Aorta (tissue), 5 donors: ENCODE data around the gene AUTS2. TPM values are rescaled to one million over a fixed set of nuclear protein-coding genes. Genes with fewer than 3 reads are reported as not detected.

Experiments
- ATAC-seq: fragments of 200-7000 bp; cut with Tn5 transposase; one replicate; pipeline ENCODE4 v1.9.1; 2022; ENCODE audit warnings: moderate library complexity; ENCODE audit not compliant: low FRiP score
- DNase-seq, 2 donors: peaks; one replicate each; pipeline ENCODE4 v3.0.0-alpha.2; 2020
- H3K27ac ChIP-seq, 2 donors: one replicate each; pipeline ENCODE4 v1.5.1; 2013; ENCODE audit warnings: low read length in 2 of 2, mild to moderate bottlenecking in 2 of 2, moderate library complexity in 2 of 2, control low read depth in 1 of 2, inconsistent platforms in 1 of 2, low read depth in 1 of 2
- H3K27me3 ChIP-seq, 2 donors: one replicate each; pipeline ENCODE4 v1.6.1; 2013; ENCODE audit warnings: control low read depth in 1 of 2, low read length in 1 of 2, mild to moderate bottlenecking in 1 of 2, moderate library complexity in 1 of 2; ENCODE audit not compliant: insufficient read depth in 2 of 2, control insufficient read depth in 1 of 2
- H3K36me3 ChIP-seq, 2 donors: one replicate each; pipeline ENCODE4 v1.6.1; 2013; ENCODE audit warnings: control low read depth in 1 of 2, low read length in 1 of 2, mild to moderate bottlenecking in 1 of 2; ENCODE audit not compliant: insufficient read depth in 2 of 2, control insufficient read depth in 1 of 2
- H3K4me1 ChIP-seq, 2 donors: one replicate each; pipeline ENCODE4 v1.6.1; 2013; ENCODE audit warnings: low read length in 2 of 2, control low read depth in 1 of 2, mild to moderate bottlenecking in 1 of 2, moderate library complexity in 1 of 2; ENCODE audit not compliant: insufficient read depth in 2 of 2, control insufficient read depth in 1 of 2
- H3K4me3 ChIP-seq, 2 donors: one replicate each; pipeline ENCODE4 v1.5.1; 2013; ENCODE audit warnings: low read length in 2 of 2, control low read depth in 1 of 2, mild to moderate bottlenecking in 1 of 2
- H3K9me3 ChIP-seq: one replicate; pipeline ENCODE4 v1.6.1; 2013; ENCODE audit warnings: mild to moderate bottlenecking, low read length; ENCODE audit not compliant: control insufficient read depth
- WGBS, 2 donors: extraction: QIAGEN DNeasy Blood & Tissue Kit; methylation state at CpG; one replicate each; pipeline ENCODE4 v1.1.7; 2013; 5-methylcytosine and 5-hydroxymethylcytosine counted together
- intact Hi-C, 2 donors: fragments of 100-400 bp; cut with DNase I; formaldehyde crosslinking; loops; one replicate each; pipeline versions ENCODE4 v1.14.2 to v1.15.0; 2022
- polyA plus RNA-seq, 2 donors: library from polyadenylated mRNA; stranded (reverse); fragments of 200-250 nt; gene quantifications; one replicate each; pipeline ENCODE4 v1.2.3, GENCODE V29; 2013
- total RNA-seq, 2 donors: library from RNA; stranded (reverse); fragmentation: NEBNext Ultra II Directional; extraction: Animal tissue kit (Norgen Biotek cat#: 25700); gene quantifications; one replicate each; pipeline ENCODE4 v1.2.1, GENCODE V29; 2021
- donor health status: healthy with polysubstance abuse.
- donor health status: Bipolar disorder and iron deficiency.
- donor health status: DM: no; HTN: no; CAD: no.
- donor health status: DM: no; HTN: no; CAD: no.
- donor health status: DM: yes; HTN: yes; CAD: no.

AUTS2 gene
- total and polyA plus RNA-seq, 4 donors = 3.9 to 102 (median 57.0) TPM

DNA sequence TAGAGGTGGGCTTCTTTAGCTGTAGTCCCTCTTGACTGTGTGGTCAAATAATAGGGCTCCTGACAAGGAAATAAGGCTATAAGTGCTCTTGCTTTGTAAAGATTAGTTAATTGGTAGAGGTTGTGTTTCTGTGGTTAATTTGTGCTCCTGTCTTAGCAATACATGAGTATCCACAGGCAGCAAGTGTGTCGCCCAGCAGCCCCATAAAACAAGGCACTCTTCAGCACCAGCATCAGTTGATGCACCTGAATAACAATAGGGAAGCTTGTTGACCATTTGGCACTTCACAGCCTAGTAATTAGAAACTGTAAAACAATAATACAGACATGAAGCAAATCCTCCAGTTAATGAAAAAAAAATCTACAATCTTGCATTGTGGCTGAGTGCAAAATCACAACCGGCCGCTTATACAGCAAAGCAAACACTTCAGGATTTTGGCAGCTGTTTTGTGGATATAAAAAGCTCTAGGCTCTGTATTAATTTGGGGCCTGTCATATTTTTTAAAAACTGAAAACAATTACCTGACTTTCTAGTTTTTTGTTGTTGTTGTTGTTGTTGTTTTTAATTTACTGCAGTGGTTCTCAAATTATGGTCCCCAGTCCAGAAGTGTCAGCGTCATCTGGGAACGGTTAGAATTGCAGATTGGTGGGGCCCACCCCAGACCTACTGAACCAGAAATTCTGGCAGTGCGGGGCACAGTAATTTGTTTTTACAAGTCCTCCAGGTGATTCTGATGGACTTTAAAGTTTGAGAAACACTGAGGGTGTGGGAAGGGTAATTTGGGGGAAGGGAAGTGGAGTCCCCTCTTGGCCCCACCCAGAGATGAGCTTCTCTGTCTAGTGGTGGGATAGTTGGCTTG, 56.8 kb downstream of the AUTS2 start:
- intact Hi-C loops = no loop called here
- H3K9me3 ChIP-seq = peaks cover 2% of the 10 kb centered on the region
- DNase-seq (no peak), ATAC-seq (no peak)
- no peaks in the 10 kb centered on the region for H3K4me1 ChIP-seq
- no peak overlapping the region for H3K4me3 ChIP-seq
- 60 to 68% methylated on average over 6 of the region's 6 CpGs for WGBS, 2 donors
- peaks cover 0 to under 1% of the 10 kb centered on the region in 2 donors for H3K27me3 ChIP-seq
- no peaks in the 10 kb centered on the region for H3K36me3 ChIP-seq
- H3K27ac ChIP-seq = no peak overlapping the region

DNA sequence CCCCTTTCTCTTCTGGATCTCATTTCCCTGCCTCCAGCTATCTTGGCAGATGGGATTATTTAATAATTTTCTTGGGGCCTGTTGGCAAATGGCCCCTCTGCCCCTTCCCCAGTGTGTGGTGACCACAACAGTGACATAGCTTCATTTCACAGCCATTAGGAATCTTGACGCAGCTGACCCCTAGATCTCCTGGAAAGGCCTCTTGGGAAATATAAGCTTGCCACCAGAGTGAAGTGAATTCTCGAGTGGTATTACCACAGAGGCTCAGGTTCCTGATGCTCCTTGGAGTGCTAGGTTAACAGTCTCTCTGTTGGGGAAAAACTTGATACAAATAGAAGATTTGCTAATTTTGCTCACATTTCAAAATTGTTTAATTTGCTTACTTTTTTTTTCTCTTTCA, 57.8 kb downstream of the AUTS2 start:
- intact Hi-C loops = no loop called here
- no peak for DNase-seq
- Histone ChIP-seq H3K9me3 (peaks cover 2% of the 10 kb centered on the region), H3K4me3 (no peak overlapping the region), H3K27me3 (peaks cover 0 to 1% of the 10 kb centered on the region in 2 donors), H3K36me3 (no peaks in the 10 kb centered on the region), H3K27ac (no peak overlapping the region), H3K4me1 (no peaks in the 10 kb centered on the region)
- no peak for ATAC-seq
- WGBS, 2 donors = 91 to 98% methylated on average over 2 of the region's 2 CpGs

DNA sequence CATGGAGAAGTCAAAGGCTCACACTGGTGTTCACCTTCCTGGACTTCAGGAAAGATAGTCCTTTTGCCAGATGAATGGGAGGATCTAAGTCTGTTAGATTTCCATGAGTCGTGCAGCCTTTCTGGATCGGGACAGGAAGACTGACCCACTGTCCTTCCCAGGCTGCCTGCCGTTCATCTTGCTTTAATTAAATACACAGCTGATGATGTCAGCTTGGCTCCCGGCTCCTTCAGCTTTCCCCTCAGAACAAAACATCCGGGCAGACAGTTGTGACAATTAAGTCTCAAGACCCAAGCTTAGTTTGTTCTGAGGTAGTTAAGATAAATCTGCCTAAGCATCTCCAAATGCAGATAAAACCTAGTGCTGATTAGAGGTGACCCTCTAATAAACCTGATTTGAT, 58.6 kb downstream of the AUTS2 start:
- Histone ChIP-seq H3K36me3 (no peaks in the 10 kb centered on the region), H3K27me3 (peaks cover 0 to 1% of the 10 kb centered on the region in 2 donors), H3K9me3 (peaks cover 2% of the 10 kb centered on the region), H3K4me1 (no peaks in the 10 kb centered on the region), H3K4me3 (no peak overlapping the region), H3K27ac (no peak overlapping the region)
- intact Hi-C loops = no loop called here
- no peak for DNase-seq
- ATAC-seq = no peak
- WGBS, 2 donors = 74 to 75% methylated on average over 5 of the region's 5 CpGs

DNA sequence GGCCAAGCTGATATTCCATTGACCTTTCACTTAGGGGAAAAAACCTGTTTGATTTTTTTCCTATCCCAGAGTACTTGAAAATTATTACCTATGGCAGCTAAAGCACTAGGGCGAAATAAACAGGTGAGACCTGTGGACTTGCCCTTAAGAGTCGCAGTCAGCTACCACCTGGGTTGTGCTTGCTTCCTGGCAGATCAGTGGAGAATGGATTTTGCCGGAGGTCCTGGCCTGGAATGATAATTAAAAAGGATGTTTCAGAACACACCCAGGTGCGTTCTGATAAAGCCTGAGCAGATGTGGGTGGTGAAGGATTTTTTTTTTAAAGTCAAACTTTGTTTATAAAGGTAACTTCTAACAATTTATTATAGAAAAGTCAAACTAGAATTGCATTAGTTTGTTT, 59.1 kb downstream of the AUTS2 start:
- intact Hi-C loops = no loop called here
- Histone ChIP-seq H3K36me3 (no peaks in the 10 kb centered on the region), H3K27ac (no peak overlapping the region), H3K9me3 (peaks cover 2% of the 10 kb centered on the region), H3K4me3 (no peak overlapping the region), H3K27me3 (peaks cover 0 to 1% of the 10 kb centered on the region in 2 donors), H3K4me1 (peaks cover 0 to 1% of the 10 kb centered on the region in 2 donors)
- ATAC-seq = no peak
- DNase-seq = no peak
- WGBS, 2 donors = 97 to 98% methylated on average over 4 of the region's 4 CpGs

DNA sequence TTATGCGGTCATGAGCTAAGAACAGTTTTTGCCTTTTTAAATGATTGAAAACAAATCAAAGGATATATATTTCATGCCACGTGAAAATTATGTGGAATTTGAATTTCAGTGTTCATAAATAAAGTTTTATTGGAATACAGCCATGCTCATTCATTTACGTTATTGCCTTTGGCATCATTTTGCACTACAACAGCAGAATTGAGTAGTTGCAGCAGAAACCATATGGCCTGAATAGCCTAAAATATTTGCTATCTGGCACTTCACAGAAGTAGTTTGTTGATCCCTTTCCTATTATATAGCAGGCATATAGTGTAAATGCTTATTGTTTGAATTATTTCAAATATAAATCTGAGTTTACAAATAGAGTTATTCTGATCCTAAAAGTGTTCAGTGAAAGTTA, 59.7 kb downstream of the AUTS2 start:
- WGBS, 2 donors = 87 to 94% methylated on average over 3 of the region's 3 CpGs
- Histone ChIP-seq H3K9me3 (peaks cover 2% of the 10 kb centered on the region), H3K27ac (no peak overlapping the region), H3K4me1 (peaks cover 0 to 1% of the 10 kb centered on the region in 2 donors), H3K36me3 (no peaks in the 10 kb centered on the region), H3K27me3 (peaks cover 0 to 1% of the 10 kb centered on the region in 2 donors), H3K4me3 (no peak overlapping the region)
- ATAC-seq (no peak), DNase-seq (no peak)
- intact Hi-C loops = no loop called here

DNA sequence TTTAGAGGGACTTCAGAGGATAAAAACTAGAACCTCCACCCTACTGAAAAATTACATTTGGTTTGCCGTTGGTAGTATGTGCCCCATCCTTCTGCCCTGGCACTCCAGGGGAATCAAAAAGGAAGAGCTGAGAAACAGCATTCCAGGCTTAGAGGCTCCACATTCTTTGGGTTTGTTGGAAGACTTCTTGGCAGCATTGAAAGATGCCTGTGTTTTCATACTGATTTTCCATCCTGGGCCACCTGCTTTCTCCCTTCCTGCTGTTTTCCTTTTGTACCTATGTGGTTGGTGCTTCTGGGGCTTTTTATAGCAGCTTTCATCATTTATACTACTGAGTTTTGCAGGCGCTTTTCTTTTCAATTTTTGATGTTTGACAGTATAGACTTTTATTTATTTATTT, 61.7 kb downstream of the AUTS2 start:
- peaks cover 0 to 1% of the 10 kb centered on the region in 2 donors for H3K27me3 ChIP-seq
- DNase-seq = no peak
- 57 to 65% methylated on average over 2 of the region's 2 CpGs for WGBS, 2 donors
- peaks cover 0 to 1% of the 10 kb centered on the region in 2 donors for H3K4me1 ChIP-seq
- H3K27ac ChIP-seq = no peak overlapping the region
- ATAC-seq = no peak
- intact Hi-C loops = no loop called here
- no peak overlapping the region for H3K4me3 ChIP-seq
- no peaks in the 10 kb centered on the region for H3K36me3 ChIP-seq
- H3K9me3 ChIP-seq = no peaks in the 10 kb centered on the region

DNA sequence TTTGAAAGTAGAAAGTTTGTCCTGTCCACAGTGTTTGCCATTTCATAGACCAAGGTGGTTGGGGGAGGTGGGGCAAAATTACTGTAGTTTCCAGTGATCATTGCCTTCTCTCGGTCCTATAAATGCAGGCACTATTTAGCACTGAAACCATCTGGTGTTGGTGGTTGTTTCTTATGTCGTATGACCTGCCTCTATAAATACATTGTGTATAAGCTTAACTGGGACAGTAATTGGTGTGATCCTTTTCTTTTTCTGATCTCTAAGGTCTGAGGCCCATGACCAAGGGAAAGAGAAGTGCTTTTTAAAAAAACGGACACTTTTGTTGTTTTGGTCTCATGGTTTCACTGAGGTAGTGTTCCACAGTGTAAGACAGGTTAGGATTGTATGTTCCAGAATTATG, 63.1 kb downstream of the AUTS2 start:
- Histone ChIP-seq H3K27me3 (peaks cover 0 to 1% of the 10 kb centered on the region in 2 donors), H3K4me3 (no peak overlapping the region), H3K9me3 (no peaks in the 10 kb centered on the region), H3K27ac (no peak overlapping the region), H3K36me3 (no peaks in the 10 kb centered on the region), H3K4me1 (peaks cover 0 to 1% of the 10 kb centered on the region in 2 donors)
- DNase-seq = no peak
- ATAC-seq = no peak
- 89 to 92% methylated on average over 3 of the region's 3 CpGs for WGBS, 2 donors
- intact Hi-C loops = no loop called here

DNA sequence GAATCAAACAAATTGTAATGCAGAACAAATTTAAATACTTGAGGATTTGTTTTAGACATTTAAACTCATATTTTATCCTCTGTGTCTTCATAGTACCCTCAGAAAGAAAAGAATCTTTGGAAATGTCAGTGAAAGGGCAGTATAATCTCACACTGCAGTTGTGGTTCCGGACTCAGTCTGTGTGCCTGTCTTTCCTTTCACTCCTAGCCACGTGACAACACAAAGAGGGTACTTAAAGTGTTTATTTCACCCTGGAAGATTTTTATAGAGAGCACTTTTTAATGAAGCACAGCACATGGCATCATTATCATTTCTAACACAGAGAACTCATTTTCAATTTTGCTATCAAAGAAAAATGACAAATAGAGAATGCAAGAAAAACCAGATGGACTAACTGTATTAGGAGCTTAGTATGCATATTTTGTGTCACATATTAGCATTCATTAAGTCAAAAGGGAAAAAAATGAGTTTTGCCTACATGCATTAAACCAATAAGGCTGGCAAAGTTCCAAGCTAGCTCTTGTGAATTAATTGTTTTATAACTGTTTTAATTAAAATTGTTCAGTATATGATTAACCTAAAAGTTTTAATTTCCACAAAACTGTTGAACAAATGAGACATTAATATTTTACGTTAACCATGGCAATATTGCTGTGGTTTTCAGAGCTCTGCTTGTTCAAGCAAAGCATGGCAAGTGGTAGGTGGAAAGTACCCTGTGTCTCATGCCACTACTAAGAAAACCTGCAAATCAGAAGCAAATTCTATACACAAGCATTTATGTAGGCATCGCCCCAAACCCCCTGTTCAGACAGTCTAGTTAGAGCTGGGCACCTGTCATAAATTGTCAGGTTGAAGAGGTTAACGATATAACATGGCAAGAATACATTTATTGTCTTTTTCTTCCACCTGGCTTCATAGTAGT, 65.9 kb downstream of the AUTS2 start:
- no peak for ATAC-seq
- H3K9me3 ChIP-seq = no peaks in the 10 kb centered on the region
- no peak overlapping the region for H3K27ac ChIP-seq
- intact Hi-C loops = no loop called here
- DNase-seq = no peak
- peaks cover 0 to 1% of the 10 kb centered on the region in 2 donors for H3K4me1 ChIP-seq
- no peak overlapping the region for H3K4me3 ChIP-seq
- 96 to 98% methylated on average over 5 of the region's 5 CpGs for WGBS, 2 donors
- peaks cover 0 to 1% of the 10 kb centered on the region in 2 donors for H3K27me3 ChIP-seq
- no peaks in the 10 kb centered on the region for H3K36me3 ChIP-seq
